Brain microvascular endothelial cell (primary cell): Measurements from ENCODE around the gene TSKU.

Experiments used
- DNase-seq: peaks from one replicate; pipeline ENCODE4 v3.0.0-alpha.2; 2020
- H3K27ac ChIP-seq: fragments of 250-450 bp; sonication (Bioruptor Pico); 2 replicates; pipeline ENCODE4 v1.5.1; 2020; ENCODE audit warnings: mild to moderate bottlenecking, moderate library complexity
- H3K27me3 ChIP-seq: fragments of 250-450 bp; sonication (Bioruptor Pico); replicated peaks from 2 replicates; pipeline ENCODE4 v1.5.1; 2020; ENCODE audit warnings: mild to moderate bottlenecking
- H3K36me3 ChIP-seq: fragments of 250-450 bp; sonication (Bioruptor Pico); replicated peaks from 2 replicates; pipeline ENCODE4 v1.5.1; 2020; ENCODE audit warnings: mild to moderate bottlenecking
- H3K4me3 ChIP-seq: 2 replicates; pipeline ENCODE4 v1.5.1; 2011; ENCODE audit warnings: low read depth, mild to moderate bottlenecking, control low read depth, low read length, moderate library complexity
- CTCF ChIP-seq: IDR thresholded peaks from 2 replicates; pipeline ENCODE4 v1.5.1; 2011; ENCODE audit warnings: low read depth, mild to moderate bottlenecking, moderate library complexity, low read length, control low read depth, inconsistent platforms; ENCODE audit errors: missing control alignments
- in situ Hi-C: cut with HindIII; loops from 2 replicates; pipeline ENCODE4 v1.10.0; 2017; ENCODE audit warnings: low sequenced_read_pairs, low pct_ligation_motif_present

TSKU gene

GRCh38 chr11:76762356-76762752 lies 20.8 kb upstream of the TSKU start:
- H3K4me3 ChIP-seq = no peak overlapping the region
- DNase-seq = no peak
- in situ Hi-C loops = no loop called here
- H3K27ac ChIP-seq = no peak overlapping the region
- TF ChIP-seq CTCF = no peak
- no peaks in the 10 kb centered on the region for H3K36me3 ChIP-seq
- no peaks in the 10 kb centered on the region for H3K27me3 ChIP-seq

GRCh38 chr11:76762867-76763572 lies 20.1 kb upstream of the TSKU start:
- H3K27ac ChIP-seq = peak overlapping the region; percentile 43
- TF ChIP-seq CTCF = no peak
- in situ Hi-C loops = no loop called here

GRCh38 chr11:76763573-76764346 lies 19.4 kb upstream of the TSKU start:
- TF ChIP-seq CTCF = no peak
- Histone ChIP-seq H3K36me3 (no peaks in the 10 kb centered on the region), H3K27ac (peak overlapping the region; percentile 43), H3K4me3 (no peak overlapping the region), H3K27me3 (no peaks in the 10 kb centered on the region)
- in situ Hi-C loops = no loop called here
- peak; percentile 79 for DNase-seq

More at GRCh38 chr11:76762867-76763572, 20.1 kb upstream of the TSKU start:
- Histone ChIP-seq H3K4me3 (no peak overlapping the region), H3K27me3 (no peaks in the 10 kb centered on the region), H3K36me3 (no peaks in the 10 kb centered on the region)
- DNase-seq = no peak

- in situ Hi-C loops = no loop called here
- Histone ChIP-seq H3K4me3 (no peak overlapping the region), H3K36me3 (no peaks in the 10 kb centered on the region), H3K27ac (no peak overlapping the region), H3K27me3 (no peaks in the 10 kb centered on the region)
- no peak for TF ChIP-seq CTCF
- no peak for DNase-seq
Measured at GRCh38 chr11:76764941-76765665, 18.1 kb upstream of the TSKU start.

GRCh38 chr11:76765863-76766350 lies 17.2 kb upstream of the TSKU start:
- in situ Hi-C loops = no loop called here
- no peak for TF ChIP-seq CTCF

More at GRCh38 chr11:76765863-76766350, 17.2 kb upstream of the TSKU start:
- no peak for DNase-seq
- no peak overlapping the region for H3K27ac ChIP-seq
- H3K4me3 ChIP-seq = no peak overlapping the region
- H3K27me3 ChIP-seq = no peaks in the 10 kb centered on the region
- H3K36me3 ChIP-seq = no peaks in the 10 kb centered on the region
